HG03025 (cell line): ENCODE measurements around the gene MAP3K4.

Experiments
- ATAC-seq: cut with Tn5 transposase; IDR thresholded peaks from one replicate; pipeline ENCODE4 v1.9.1; 2021; ENCODE audit warnings: mild to moderate bottlenecking, moderate library complexity; ENCODE audit not compliant: unreplicated experiment, low FRiP score

MAP3K4 gene, protein sequence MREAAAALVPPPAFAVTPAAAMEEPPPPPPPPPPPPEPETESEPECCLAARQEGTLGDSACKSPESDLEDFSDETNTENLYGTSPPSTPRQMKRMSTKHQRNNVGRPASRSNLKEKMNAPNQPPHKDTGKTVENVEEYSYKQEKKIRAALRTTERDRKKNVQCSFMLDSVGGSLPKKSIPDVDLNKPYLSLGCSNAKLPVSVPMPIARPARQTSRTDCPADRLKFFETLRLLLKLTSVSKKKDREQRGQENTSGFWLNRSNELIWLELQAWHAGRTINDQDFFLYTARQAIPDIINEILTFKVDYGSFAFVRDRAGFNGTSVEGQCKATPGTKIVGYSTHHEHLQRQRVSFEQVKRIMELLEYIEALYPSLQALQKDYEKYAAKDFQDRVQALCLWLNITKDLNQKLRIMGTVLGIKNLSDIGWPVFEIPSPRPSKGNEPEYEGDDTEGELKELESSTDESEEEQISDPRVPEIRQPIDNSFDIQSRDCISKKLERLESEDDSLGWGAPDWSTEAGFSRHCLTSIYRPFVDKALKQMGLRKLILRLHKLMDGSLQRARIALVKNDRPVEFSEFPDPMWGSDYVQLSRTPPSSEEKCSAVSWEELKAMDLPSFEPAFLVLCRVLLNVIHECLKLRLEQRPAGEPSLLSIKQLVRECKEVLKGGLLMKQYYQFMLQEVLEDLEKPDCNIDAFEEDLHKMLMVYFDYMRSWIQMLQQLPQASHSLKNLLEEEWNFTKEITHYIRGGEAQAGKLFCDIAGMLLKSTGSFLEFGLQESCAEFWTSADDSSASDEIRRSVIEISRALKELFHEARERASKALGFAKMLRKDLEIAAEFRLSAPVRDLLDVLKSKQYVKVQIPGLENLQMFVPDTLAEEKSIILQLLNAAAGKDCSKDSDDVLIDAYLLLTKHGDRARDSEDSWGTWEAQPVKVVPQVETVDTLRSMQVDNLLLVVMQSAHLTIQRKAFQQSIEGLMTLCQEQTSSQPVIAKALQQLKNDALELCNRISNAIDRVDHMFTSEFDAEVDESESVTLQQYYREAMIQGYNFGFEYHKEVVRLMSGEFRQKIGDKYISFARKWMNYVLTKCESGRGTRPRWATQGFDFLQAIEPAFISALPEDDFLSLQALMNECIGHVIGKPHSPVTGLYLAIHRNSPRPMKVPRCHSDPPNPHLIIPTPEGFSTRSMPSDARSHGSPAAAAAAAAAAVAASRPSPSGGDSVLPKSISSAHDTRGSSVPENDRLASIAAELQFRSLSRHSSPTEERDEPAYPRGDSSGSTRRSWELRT (N-terminal part only)

GRCh38 chr6:160991406-160992060, at the start of gene MAP3K4:
TSS of gene MAP3K4 (plus strand) at chr6:160991769. CDS start at chr6:160991932, 163 bp downstream.
- ATAC-seq: peak; percentile 66

DNA sequence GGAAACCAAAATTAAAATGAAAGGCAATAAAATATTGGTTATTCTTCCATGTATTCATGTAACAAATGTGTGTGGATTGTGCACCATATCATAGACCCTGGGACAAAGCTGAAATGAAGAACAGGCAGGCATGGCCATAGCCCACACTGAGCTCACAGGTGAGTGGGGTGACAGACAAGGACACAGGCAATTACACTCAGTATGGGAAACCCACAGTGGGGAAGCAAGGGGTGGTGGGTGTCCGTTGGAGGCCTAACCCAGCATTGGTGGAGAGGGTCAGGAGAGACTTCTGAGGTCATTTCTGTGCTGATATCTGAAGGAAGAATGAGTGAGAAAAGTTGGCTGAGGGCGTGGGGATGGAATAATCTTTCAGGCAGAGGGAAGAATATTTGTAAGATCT, 47.6 kb upstream of the MAP3K4 start:
- ATAC-seq: no peak

GRCh38 chr6:160945516-160946177, 45.9 kb upstream of the MAP3K4 start:
- ATAC-seq: no peak

- ATAC-seq: no peak
Observed at GRCh38 chr6:160949531-160949930, 42.0 kb upstream of the MAP3K4 start.

- ATAC-seq: no peak
Observed at GRCh38 chr6:160950507-160950906, 41.1 kb upstream of the MAP3K4 start.

DNA sequence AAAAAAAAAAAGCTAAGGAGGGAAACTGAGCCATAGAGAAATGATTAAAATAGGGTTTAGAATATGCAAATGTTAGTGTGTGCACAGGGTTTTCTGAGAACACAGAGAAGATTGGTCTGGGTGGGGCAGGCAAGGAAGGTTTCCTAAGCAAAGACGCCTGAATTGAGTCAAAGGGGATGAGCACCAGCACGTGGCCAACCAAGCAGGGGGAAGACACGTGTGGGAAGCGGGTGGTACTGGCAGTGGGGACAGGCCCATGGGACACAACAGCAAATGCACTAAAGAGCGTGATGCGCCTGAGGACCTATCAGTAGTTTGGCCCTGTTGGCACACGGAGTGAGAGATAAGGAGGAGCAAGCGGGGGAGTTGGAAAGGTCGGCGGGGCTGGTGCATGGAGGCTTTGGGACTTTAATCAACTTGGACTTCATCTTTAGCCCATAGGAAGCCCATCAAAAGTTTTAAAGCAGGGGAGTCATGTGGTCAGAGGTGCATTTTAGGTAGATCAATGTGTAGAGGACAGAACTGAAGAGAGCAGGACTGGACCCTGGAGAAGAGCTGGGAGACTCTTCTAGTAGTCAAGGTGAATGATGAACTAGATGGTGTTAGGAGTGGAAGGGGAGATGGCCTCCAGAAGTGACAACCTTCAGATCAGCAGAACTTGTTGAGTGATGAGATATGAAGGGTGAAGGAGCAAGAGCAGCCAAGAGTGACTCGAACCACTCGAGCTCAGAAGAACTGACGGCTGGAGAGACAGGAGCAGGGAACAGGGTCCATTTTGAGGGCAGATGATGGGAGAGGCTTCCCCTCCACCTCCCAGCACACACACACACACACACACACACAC, 40.2 kb upstream of the MAP3K4 start:
- no peak for ATAC-seq

DNA sequence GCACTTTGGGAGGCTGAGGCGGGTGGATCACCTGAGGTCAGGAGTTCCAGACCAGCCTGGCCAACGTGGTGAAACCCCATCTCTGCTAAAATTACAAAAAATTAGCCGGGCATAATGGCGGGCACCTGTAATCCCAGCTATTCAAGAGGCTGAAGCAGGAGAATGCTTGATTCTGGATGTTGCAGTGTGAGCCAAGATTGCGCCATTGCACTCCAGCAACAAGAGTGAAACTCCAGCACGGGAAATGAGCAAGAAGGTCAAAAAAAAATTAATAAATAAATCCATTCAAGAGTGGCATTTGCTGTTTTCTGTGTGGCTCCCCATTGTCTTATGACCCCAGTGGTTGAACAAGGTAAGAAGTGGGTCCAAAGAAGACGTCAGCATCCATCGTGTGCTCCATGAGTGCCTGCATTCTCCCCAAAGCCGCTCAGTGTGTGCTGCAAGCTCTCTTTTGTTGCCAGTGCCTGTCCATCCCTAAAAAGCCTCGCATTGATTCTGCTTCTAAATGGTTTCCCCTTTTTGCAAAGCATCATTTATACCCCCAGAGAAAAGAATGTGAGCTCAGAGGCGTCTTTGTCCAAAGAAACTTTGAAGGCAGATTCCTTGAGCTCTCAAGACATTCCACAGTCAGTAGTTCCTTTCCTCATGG, 38.8 kb upstream of the MAP3K4 start:
- no peak for ATAC-seq

DNA sequence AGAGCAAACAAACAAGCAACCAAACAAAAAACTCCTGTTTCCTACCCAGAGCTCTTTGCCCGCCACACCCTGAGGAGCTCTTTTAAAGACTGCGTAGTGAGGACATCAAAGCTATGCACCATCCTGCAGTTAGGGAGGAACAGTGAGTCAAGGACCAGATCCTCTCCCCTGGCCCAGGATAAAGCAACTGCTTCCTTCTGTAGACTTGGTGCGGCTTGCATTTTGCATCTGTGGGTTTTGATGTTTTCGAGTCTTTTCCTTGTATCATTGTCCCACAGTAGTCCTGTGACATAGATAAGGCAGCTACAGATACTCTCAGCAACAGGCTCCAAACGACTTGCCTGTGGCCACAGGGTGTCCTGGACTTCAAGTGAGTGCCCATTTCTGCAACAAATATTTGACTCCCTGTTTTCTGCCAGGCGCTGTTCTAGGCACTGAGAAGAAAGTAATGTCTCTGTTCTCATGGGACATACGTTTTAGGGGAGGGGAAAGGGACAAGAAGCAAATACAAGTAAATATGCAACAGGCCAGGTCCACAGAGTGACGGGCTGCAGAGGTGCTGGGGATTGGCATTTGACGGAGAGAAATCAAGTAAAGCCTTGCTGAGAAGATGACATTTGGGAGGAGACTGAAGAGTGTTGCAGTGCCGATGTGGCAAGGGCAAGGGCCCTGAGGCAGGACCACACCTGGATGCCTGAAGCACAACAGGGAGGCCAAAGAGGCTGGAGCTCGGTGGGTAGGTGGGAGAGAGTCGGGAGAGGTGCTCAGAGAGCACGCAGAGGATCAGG, 35.9 kb upstream of the MAP3K4 start:
- no peak for ATAC-seq

GRCh38 chr6:160956300-160957035, 35.1 kb upstream of the MAP3K4 start:
- ATAC-seq: no peak

DNA sequence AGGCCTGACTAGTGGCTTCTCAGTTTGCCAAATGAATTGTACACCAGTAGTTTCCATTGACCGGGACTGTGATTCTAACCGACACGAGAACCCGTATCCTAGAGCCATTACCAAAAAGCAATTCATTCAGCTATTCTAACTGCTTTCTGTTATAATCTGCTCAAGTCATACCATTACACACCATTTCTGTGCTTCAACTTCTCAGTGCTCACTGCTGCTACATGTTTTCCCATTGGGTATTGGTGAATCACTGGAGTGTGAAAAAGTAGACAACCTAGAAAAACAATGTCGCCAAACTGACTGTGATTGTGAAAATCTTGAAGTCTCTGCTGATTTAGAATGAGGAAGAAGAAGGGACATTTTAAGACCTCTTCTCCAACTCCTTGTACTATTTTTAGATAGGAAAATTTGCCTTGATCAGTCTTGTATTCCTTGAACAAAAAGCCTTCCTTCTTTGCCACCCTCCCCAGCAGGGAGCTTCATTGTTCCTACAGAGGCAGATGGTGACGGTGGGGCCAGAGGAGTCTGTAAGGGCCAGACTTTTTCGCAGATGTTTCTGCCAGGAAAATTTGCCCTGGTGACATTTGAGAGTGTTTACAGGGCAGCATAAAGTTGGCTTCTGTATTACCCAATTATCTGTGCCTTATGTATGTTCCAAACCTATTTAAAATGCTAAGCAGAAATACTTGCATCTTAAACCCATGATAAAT, 31.7 kb upstream of the MAP3K4 start:
- no peak for ATAC-seq

DNA sequence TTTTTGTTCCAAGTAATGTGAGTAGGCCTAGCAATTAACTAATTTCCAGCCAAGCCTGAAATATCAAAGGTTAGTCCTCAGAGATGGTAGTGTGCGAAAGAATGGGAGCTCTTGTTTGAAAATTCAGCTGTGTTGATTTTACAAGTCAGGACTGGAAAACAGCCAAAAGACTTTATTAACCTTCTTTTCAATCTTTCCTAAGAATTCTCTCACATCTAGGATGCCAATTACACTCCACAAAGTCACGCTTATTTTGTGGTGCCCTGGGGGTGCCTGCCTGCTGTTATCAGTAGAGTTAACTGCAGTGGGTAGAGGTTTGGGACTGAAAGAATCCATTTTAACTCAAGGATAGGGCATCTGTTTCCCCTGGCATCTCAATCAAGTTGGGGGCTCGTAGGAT, 30.7 kb upstream of the MAP3K4 start:
- no peak for ATAC-seq

DNA sequence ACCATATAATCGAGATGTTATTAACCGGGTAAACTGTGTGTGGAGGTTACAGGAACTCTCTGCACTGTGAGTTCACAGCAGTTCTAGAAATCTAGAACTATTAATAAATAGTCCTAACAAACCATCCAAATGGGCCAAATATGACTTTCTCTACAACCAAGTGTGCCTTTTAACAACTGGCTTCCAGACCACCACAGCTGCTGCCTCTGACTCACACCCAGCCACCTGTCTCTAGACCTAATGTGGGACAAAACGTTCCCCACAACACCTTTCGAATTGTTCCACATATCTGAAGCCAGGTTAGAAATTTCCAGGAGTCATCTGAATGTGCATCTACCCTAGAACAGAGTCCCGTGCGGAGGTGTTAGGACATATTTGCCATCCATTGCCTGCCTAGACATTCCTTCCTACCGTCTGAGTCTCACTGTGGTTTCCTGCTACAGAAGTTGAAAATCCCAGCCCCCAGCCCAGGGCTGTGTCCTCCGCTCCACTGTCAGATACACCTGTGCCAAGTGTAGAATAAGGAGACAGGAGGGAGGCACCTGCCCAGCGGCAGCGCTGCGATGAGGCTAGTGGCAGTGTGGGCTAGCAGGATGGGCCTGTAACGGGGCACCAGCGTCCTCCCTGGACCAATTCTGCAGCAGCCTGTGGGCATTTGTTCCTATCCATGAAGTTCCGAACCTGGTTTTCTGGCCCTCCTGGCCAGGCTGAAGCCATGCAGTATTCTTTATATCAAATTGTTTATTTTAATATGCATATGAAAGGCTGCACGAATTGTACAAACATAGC, 28.5 kb upstream of the MAP3K4 start:
- ATAC-seq: no peak

- ATAC-seq: no peak
Observed at GRCh38 chr6:160963651-160964050, 27.9 kb upstream of the MAP3K4 start.

GRCh38 chr6:160965893-160966292, 25.7 kb upstream of the MAP3K4 start:
- no peak for ATAC-seq

DNA sequence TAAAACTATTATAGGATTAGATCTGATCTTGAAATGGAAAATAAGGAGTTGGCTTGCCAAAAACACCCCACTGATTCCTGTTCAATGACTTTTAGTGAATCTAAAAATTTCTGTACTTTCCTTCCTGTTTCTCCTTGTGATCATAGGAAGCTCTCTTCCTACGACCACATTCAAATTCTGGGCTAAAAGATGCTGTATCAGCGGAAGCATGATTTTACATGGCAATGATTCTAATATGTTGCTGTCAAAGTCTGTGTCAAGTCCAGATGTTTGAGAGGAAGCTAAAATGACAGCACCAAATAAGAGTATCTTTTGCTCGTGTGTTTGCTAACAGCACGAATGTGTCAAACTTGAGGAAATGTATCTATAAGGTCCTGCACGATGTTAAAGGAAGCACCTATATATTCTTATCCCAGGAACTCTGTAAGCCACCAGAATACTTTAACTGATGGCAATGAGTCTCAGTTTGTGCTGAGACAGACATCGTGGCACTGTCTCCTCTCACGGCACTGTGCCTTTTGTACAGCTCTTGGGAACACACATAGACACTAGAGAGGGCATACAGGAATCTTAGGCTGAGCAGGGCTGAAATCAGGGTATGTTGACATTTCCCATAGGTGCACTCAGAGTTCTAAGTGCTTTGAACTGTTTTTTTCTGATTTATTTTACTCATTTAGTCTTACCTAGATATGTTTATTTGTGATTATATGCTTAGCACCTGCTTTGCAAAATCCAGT, 24.9 kb upstream of the MAP3K4 start:
- ATAC-seq: no peak
